ENCODE data around the gene FAM184B.
"Not testable (repeated sequence)": the region's sequence is repeated elsewhere in the genome, so short reads cannot be mapped to it uniquely, and the experiment has no call there.

FAM184B gene

DNA sequence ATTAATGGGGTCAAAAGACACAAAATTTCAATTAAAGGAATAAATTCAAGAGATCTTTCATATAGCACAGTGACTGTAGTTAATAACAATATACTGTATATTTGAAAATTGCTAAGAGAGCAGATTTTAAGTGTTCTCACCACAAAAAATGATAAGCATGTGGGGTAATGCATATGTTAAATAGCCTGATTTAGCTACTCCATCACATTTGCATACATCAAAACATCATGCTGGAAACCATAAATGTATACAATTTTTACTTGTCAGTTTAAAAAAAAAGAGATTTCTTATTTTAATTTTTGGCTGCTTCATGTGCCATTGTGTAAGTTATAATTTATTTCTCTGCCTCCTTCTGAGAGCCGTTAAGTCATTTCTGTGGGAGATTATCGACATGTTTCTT is 65.9 kb downstream of the FAM184B start:
- DNase-seq, result no peak

DNA sequence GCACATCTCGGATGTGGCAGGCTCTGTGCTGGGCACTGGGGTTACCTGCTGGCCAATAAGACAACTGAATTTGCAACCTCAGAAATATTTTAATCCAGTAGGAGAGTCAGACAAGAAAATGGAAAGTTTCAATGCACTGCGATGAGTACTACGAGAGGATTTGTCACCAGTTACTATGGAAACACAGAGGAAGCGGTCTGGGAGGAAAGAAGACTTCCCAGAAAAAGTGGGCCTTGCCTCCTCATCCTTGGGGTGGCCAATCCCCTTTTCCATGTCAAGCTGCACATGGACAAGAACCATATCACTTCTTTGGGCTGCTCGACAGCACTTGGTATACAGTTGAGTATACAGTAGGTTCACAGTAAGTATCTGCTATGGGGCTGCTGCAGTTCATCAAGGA is 67.6 kb downstream of the FAM184B start:
- DNase-seq, result no peak

DNA sequence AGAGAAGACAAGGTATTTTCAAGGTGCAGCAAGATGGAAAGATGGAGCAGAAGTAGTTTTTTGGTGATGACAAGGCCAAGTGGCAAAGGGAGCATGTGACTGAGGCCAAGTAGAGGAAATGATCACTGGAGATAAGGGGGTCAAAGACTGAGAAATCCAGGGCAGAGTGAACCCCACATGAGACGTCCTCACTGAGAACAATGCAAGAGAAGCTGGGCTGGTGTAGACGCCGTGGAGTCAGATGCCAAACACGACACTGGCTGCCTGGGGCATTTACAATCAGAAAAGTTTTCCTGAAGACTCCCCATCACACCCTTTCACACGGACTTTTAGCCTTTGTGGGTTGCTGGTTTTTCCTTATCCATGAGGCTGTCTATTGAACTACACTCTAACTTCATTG is 69.3 kb downstream of the FAM184B start:
- no peak for DNase-seq

DNA sequence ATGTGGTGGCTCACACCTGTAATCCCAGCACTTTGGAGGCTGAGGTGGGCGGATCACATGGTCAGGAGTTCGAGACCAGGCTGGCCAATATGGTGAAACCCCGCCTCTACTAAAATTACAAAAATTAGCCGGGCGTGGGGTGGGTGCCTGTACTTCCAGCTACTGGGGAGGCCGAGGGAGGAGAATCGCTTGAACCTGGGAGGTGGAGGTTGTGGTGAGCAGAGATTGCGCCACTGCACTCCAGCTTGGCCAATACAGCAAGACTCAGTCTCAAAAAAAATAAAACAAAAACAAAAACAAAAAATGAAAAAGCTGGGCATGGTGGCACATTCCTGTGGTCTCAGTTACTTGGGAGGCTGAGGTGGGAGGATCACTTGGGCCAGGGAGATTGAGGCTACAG is 70.2 kb downstream of the FAM184B start:
- DNase-seq, result not testable (repeated sequence)

DNA sequence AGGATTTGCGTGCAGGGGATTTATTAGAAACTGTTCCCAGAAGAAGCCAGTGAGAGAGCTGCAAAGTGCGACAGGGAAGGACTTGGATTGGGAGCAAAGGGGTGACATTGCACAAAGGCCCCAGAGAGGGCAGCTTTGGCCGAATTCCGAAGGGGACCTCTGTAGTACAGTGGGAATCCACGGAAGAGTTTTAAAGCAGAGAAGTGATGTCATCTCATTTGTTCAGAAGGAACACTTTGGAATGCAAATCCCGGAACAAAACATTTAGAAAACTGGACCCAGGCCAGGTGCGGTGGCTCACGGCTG is 71.7 kb downstream of the FAM184B start:
- no peak for DNase-seq

DNA sequence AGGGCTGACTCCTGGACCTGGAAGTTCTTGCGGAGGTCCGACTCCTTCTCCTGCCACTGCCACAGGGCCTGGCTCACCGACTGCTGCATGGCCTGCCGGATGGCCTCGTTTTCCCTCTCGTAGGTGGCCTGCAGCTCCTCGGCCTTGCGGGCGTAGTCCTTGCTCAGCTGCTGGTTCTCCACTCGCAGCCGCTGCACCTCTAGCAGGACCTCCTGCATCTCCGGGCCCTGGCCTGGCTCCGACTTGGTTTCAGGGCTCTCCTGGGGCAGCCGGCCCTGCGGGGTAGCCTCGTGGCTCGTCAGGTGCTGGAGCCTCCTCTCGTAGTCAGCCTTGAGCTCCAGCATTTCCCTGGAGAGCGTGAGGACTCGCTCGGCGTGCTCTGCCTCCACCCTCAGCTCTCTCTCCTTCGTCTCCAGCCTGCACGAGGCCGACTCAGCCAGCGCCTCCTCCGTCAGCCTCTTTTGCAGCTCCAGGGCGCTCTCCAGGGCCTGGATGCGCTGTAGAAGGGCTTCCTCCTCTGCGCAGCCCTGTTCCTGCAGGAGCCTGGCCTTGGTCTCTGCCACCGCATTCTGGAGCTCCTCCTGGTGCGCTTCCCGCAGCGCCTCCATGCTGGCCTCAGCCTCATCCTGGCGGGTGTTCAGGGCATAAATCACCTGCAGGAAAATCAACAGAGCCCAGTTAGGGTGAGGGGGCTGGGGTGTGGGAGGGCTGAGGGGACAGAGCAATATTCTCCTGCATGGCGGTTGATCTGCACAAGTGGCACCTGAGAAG is 72.2 kb downstream of the FAM184B start:
- DNase-seq, result no peak

DNA sequence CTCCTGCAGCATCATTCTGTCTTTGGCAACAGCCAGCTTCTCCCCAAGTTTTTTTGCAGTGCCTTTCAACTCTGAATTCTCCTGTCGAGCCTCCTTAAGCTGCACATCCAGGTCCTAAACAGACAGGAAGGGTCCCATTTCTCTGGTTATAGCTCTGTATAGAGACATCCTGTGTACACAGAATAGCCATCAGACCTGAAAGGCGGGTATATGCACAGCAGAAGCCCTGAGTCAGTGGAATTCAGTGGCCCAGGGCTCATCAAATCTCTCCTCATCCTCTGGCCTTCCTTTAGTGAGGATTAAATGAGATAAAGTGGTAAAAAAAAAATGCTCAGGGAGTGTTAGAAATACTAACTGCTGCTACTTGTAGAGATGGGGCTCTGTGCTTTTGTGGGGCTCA is 73.8 kb downstream of the FAM184B start:
- no peak for DNase-seq

DNA sequence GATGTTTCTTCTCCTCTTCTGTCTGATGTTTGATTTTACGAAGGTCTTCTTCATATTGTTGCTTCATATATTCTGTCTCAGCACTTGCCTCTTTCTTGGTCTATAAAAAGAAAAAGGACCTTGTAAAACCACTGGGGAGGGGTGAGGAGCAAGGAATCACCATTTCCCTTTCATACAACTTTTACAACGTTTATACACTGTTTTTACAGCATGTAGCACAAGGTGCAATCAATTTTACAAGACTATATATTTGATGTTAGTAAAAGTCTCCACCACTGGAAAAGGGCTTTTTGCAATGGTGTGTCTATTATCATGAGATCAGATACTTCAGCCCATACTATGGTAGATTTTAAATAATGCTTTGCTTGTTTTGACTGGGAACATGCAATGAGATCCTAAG is 76.3 kb downstream of the FAM184B start:
- no peak for DNase-seq

DNA sequence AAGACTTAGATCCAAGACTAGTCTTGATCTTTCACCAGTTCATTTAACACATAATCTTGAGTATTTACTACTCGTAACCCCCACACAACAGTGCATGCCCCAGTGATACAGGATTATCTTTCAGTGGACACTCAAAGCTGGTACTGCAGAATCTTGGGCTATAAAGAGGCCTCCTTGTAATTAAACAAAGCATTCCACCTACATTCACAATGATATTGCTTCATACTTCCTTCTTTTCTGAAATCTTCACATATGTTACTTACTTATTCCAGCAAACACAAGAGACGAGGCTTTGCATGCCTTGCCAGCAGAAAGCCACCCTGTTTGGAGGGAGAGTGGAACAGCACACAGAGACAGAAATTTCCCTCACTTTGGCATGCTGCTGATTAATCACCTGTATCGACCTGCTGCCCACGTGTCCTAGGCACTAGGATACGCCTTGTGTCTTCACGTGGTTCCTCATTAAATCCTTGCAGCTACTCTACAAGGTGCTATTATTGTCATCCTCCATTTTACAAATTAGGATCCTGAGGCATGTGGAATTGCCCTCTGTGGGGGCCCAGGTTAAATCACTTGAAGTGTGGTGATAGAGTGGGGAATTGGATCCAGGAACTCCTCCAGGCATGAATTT is 77.3 kb downstream of the FAM184B start:
- DNase-seq, result no peak

DNA sequence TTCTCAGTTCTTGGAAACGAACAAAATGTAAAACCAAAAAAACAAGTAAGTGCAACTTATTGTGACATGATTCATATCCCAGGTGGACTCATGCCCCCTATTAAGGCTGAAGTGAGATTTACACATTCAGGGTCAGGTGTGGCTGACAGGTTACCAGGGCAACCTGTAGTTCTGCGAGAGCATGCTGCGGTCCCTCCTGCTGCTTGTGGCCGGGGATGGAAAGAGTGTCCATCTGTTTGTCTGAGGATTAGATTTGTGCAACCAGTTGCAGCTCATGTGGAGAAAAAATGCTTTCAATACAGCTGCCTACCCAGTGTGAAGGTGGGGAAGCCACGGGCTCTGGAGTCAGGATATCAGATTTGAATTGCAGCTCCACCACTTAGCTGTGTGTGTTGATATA is 78.8 kb downstream of the FAM184B start:
- DNase-seq, result no peak

DNA sequence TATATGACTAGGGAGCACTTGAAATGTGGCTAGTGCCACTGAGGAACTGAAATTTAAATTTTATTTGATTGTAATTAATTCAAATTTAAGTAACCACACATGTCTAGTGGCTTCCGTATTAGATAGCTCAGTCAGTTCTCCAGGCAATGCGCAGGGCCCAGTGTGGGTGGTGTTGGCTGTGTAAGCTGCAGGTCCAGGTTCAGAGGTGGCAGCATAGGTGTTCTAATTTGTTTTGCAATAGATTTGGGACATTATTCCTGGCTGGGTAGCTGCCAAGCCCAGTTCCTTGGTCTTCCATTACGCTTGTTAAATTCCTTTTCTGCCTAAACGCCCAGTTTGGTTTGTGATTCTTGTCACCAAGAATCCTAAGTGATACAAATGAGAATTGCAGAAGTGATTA is 79.5 kb downstream of the FAM184B start:
- no peak for DNase-seq

DNA sequence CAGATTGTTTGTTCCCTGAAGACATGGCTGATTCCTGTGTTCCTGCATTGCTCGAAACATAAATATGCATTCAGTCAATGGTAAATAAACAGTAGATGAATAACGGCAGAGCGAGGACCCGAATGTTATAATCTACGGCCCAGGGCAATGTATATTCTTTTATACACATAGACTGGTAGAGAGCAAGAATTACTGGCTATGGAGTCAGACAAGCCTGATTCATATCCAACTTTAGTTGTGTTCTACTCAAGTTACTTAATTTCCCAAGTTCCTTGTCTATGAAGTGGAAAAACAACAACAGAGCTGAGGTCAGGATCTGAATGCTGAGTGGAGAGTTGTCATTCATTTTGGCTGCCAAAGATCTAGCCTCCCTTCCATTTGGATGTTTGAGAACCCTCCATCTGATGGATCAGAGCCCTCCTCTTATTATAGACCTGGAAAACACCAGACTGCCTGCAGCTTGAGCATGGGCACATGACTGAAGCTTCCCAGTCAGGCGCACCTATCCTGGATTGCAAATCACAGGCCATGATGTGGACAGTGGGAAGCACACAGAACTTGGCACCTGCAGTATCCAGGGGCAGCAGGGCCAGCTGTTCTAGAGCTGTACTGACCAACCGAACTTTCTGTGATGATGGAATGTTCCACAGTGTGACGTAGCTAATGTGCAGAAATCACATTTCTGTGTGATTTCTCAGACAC is 80.1 kb downstream of the FAM184B start:
- DNase-seq, result no peak

DNA sequence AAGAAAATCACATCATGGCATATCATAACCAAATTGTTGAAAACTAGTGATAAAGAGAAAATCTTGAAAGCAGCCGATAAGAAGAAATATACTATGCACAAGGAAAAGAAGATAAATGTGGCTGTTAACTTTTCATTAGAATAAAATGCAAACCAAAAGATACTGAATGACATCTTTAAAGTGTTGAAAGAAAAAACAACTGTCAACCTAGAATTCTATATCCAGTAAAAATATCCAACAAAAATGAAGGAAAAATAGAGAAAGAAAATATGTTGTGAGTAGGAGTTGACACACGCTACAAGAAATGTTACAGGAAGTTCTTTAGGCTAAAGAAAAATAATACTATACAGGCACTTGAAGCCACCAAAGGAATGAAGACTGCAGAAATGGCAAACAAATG is 82.0 kb downstream of the FAM184B start:
- no peak for DNase-seq

DNA sequence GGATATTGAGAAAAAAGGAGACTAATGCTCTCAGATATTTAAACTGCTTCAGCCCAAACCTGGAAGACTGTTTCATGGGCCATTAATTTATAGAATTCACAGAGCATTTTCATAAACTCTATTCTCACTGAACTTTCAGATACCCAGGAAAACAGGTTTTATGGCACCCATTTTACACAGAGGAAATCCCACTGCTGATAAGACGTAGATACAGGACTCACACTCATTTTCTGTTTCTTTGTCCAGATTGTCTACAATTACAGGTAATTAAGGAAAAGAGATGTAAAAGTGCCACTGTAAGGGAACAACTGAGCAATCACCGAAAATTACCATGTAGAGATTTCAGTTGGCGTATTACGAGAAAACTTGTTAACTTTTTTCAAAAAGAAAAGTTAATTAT is 83.3 kb downstream of the FAM184B start:
- DNase-seq, result no peak

DNA sequence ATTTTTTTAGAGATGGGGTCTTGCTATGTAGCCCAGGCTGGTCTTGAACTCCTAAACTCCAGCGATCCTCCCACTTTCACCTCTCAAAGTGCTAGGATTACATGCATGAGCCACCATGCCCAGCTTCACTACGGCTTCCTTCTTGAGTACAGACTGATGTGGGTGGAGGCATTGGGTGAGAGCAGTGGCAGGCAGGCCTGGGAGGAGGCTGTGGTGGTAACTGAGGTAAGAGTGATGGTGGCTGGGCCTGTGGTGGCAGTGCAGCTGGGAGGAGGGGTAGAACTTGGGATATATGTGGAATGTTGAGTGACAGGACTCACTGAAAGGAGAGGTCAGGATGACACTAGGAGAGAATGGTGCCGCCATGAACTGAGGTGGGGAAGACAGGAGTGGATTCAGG is 86.1 kb downstream of the FAM184B start:
- DNase-seq, result no peak

DNA sequence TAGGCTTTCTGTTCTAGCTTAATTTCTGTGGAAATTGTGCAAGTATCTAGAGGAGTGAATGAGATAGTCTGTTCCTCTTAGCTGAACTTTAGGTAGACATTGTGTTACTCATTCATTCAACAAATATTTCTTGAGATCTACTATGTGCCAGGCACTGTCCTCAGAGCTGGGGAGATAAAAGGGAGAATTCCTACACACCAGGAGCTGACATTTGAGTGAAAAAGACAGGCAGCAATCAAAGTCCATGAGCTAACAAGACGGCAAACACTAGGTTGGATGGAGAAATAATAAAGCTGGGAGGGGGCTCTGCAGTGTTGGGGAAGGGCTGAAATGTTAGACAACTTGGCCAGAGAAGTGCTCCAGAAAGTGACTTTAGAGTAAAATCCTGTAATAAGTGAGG is 86.9 kb downstream of the FAM184B start:
- DNase-seq, result no peak

DNA sequence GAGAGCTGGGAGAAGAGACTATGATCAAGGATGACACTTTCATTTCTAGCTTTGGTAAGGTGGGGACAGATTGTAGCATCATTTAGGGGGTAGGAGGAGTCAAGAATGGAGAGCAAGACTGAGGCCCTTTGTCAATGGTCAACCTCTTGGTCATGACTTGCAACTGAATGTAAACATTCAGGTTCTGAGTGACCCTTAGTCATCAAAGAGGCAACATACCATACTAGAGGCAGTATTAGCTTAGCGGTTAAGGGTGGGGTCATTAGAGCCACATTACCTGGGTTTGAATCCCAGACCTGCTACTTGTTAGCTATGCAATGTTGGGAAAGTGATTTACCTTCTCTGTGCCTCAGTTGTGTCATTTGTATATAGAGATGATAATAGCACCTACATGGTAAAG is 90.5 kb downstream of the FAM184B start:
- no peak for DNase-seq

DNA sequence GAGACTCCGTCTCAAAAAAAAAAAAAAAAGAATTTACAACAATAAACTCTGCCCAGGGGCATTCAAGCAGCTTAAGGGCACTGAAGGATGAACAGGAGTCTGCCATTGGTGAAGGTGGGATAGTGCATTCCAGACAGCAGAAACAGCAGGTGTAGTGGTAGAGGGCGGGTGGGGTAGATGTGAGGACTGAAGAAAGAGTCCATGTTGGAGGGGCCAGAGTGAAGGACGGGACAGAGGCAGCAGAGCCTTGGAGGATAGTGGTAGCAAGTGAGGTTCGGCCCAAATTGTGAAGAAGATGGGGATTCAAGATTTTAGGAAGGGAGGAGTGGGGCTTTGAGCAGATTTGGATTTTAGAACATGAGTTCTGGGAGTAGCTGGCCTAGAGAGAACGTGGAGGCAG is 91.3 kb downstream of the FAM184B start:
- no peak for DNase-seq

DNA sequence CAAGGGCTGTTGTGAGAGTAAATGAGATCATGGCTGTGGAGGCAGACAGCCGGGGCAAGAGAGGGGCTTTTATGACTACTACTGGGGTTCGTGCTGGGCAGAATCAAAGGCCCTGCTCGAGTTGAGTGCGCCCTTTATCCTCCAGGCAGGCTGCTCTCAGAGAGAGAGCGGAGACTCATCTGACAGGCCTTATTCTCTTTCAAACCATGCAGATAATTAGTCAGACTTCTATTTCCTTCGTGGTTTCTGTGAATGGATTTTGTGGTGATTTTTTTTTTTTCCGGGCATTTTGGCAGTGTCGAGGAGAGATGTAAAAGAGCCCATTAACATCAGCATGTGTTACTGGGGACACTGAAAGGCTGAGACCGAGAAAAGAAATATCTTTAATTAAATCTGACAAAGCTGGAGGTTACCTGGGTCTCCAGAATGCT is 93.4 kb downstream of the FAM184B start:
- no peak for DNase-seq

DNA sequence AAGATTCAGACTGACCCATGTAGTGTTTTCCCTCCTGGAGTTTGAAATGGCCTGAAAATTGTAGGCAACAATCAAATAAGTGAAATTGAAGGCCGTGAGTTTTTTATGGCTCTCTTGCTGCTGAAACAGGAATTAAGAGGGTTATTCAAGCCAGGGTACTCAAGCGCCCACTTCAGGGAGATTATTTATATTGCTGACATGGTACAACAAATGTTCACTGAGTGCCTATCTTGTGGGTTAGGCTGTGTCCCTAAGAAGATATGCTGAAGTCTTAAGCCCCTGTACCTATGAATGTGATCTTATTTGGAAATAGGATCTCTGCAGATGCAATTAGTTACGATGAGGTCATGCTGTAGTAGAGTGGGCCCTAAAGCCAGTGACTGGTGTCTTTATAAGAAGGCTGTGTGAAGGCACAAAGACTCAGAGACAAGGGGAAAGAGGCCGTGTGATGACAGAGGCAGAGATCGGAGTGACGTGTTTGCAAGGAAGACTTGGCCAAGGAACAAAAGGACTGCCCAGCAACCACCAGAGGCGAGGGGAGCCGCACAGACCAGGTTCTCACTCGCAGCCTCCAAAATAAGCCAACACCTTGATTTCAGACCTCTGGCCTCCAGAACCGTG is 94.1 kb downstream of the FAM184B start:
- DNase-seq, result no peak

DNA sequence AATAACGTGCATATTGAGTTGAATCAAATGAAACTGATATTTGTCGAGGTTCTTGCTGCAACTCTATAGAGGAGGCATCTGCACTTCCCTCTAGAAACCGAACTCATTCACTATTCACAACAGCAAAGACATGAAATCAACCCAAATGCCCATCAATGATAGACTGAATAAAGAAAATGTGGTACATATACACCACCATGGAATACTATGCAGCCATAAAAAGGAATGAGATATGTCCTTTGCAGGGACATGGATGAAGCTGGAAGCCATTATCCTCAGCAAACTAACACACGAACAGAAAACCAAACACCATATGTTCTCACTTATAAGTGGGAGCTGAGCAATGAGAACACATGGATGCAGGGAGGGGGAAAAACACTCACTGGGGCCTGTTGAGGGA is 96.8 kb downstream of the FAM184B start:
- not testable (repeated sequence) for DNase-seq

DNA sequence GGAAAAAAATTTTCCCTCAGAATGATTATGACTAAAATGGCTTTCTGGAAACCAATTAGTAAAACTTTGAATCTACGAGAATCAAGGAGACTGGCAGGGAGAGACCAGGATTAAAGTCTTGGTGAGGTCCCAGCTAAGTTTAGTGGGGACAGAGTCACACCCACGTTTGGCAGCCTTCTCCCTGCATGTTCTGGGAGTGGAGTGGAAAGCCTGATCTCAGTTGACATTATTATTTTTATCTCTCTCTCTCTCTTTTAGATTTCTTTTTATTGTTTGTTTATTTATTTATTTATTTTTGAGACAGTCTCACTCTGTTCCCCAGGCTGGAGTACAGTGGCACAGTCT is 99.2 kb downstream of the FAM184B start:
- DNase-seq, result no peak

DNA sequence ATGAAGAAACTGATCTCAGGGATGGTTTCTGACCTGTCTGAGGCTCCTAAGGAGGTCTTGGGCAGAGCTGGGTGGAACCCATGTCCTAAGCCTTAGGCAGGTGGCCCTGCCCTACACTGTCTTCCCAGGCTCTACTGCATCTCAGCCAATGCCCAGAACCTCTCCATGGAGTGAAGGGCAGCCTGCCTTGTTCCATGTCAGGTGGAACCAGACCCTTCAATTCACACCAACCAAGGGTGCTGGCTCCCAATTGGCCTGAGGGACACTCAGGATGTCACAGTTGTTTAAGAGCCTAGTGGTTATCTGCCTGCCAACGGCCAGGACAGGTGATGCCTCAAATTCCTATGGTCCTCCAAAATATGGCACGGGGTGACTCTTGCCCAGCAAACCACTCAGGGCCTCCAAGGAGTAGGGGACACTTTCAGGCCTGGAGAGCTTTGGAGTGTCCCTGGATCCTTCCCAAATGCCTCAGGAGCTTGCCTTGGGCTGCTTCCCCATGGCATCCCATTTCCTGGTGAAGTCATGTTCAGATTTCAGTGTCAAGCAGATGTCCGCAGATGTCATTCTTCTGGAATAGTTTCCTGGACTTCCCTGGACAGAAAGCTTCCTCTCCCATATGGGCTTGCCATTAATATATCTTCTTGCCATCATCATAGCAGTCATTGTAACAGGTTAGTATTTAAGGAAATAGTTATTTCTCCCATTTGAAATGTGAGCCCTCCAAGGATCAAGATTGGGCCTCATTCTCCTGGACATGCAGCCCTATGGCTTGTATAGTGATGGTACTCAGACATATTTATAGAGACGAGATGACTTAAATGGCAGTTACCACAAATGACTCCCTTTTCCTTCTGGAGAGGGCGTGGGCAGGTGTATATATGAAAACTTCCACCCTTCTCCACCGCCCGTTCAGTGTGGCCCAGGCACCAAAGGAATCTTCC is 99.9 kb downstream of the FAM184B start:
- no peak for DNase-seq

Measured in NCI-H2171 (cell line).